ENCODE measurements around the gene LRP3.
"Not testable (repeated sequence)": the region's sequence is repeated elsewhere in the genome, so short reads cannot be mapped to it uniquely, and the experiment has no call there.

LRP3 gene

DNA sequence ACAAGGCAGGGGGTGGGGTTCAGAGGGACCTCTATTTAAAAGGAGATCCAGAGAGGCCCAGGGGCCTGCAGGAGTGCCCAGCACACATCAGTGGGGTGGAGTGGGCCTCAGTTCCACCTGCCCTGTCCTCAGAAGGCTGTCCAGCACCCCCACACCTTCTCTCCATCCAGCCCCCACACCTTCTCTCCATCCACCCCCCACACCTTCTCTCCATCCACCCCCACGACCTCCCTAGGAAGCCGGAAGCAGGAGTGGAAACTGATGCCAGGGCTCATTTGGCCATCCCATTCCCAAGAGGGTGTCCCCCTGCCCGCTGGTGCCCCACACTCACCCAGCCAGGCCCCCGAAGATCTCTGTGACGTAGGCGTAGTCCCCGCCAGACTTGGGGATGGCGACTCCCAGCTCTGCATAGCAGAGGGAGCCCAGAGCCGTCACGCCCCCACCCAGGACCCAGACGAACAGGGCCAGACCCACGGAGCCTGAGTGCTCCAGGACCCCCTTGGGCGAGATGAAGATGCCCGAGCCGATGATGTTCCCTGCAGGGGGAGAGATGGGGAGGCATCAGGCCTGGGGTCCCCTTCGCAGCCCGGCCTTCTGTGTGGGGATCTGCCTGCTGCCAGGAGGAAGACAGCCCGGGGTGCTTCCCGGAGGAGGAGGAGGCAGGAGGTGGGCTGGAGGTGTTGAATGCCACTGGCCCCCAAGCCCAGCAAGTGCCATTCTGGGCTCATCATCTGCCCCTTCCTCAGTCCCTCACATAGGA lies 21.5 kb downstream of the LRP3 start:
- TF ChIP-seq, protein P1, sequence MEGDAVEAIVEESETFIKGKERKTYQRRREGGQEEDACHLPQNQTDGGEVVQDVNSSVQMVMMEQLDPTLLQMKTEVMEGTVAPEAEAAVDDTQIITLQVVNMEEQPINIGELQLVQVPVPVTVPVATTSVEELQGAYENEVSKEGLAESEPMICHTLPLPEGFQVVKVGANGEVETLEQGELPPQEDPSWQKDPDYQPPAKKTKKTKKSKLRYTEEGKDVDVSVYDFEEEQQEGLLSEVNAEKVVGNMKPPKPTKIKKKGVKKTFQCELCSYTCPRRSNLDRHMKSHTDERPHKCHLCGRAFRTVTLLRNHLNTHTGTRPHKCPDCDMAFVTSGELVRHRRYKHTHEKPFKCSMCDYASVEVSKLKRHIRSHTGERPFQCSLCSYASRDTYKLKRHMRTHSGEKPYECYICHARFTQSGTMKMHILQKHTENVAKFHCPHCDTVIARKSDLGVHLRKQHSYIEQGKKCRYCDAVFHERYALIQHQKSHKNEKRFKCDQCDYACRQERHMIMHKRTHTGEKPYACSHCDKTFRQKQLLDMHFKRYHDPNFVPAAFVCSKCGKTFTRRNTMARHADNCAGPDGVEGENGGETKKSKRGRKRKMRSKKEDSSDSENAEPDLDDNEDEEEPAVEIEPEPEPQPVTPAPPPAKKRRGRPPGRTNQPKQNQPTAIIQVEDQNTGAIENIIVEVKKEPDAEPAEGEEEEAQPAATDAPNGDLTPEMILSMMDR (IDR thresholded peaks at IDR 0.05): no peak
- TF ChIP-seq ZFX (IDR thresholded peaks at IDR 0.05; ENCODE audit: borderline replicate concordance): no peak
- no peak overlapping the region for H3K27ac ChIP-seq

DNA sequence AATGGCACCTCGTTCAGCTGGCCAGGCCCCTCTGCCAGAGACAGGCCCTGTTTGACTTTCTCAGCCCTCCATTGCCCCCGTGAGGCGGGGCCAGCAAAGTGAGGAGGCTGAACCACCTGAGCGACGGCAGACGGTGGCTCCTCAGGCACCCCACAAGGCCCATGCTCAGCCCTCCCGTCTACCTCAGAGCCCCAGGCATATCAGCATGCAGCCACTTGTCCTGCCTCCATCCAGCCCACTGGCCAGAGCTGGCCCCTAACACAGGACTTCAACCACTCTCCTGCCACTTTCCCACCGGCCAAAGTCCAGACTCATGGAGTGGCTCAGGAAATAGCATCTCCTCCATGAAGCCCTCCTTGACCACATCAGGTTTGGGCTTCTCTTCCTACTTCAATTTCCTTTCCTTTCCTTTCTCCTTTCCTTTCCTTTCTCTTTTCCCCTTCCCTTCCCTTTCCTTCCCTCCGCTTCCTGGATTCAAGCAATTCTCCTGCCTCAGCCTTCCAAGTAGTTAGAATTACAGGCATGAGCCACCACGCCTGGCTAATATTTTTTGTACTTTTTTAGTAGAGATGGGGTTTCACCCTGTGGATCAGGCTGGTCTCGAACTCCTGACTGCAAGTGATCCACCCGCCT lies 22.2 kb downstream of the LRP3 start:
- TF ChIP-seq, protein P1 (IDR thresholded peaks at IDR 0.05): no peak
- no peak for TF ChIP-seq ZFX (IDR thresholded peaks at IDR 0.05; ENCODE audit: borderline replicate concordance)
- no peak overlapping the region for H3K27ac ChIP-seq

DNA sequence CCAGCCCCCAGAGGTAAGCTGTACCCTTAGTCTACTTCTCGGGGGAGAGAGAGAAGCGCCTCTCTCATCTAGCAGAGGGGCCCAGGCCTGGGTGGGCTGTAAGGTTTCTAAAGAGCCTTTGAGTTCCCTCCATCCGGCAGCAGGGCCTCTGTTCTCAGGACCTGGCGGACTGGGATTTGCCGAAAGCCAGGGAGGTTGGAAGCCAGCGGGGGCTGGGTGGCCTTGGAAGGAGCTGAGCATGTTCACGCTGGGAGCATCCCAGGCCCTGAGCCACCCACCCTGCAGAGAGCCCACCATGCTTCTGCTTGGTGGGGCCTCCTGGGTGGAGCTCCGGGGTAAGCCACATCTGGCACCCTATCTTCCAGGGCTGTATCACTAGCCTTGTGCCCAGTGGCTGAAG lies 23.8 kb downstream of the LRP3 start:
- no peak for TF ChIP-seq ZFX (IDR thresholded peaks at IDR 0.05; ENCODE audit: borderline replicate concordance)
- TF ChIP-seq, protein P1 (IDR thresholded peaks at IDR 0.05): no peak
- H3K27ac ChIP-seq: no peak overlapping the region

DNA sequence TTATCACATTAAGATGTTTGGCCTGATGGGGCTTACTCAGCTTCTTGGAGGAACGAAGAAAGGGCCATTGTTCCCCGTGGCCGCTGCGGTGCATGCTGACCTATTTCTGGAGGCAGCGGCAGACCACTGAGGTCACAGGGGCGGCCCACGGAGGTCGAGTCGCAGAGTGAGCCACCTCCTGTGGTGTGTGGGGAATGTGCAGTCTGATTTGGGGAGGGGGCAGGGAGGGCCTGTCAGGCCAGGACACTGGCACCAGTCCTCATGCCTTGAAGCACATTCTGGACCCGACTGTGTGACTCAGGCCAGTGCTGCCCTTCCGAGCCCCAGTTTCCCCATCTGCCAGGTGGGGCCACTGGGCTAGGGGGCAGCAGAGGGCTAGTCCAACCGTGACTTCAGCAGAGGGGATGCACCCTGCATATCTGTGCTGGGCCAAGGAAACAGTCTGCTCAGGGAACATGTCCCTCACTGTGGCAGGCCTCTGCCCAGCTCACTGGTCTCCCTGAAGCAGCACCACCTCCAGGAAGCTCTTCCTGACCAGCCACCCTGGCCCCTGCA lies 25.2 kb downstream of the LRP3 start:
- H3K27ac ChIP-seq: no peak overlapping the region
- TF ChIP-seq ZFX (IDR thresholded peaks at IDR 0.05; ENCODE audit: borderline replicate concordance): no peak
- TF ChIP-seq, protein P1 (IDR thresholded peaks at IDR 0.05): peak; percentile 46

DNA sequence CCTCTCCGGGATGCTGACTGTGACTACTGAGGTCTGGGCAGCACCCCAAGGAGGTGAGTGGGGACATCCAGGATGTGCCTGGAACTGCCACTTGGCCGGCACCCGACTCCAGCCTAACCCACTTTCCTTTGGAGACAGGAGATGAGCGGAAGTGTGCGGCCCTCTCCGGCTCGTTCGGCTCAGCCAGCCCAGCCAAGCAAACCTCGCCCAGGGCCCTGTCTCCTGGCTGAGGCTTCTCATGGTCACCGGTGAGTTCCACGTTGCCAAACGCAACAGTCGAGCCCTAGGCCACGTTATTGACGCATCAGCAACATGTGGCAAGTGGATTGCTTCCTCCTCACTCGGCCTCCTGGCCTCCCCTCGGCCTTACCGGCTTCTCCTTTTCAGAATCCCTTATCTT lies 26.0 kb downstream of the LRP3 start:
- TF ChIP-seq ZFX (IDR thresholded peaks at IDR 0.05; ENCODE audit: borderline replicate concordance): no peak
- TF ChIP-seq, protein P1 (IDR thresholded peaks at IDR 0.05): no peak

DNA sequence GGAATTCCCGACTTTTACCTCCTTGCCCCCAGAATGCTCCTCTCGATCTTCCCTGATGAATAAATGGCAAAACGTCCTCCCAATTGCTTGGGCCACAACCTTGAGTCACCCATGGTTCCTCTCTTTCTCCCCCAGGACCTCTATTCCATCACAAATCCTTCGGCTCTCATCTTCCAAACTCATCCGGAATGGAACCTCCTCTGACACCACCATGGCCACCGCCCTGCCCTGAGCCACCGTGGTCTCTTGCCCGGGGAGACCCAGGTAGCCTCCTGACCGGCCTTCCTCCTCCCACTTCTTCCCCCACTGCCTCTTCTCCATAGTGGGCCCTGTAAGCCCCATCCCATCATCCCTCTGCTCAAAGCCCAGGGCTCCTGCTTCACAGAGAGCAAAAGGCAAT lies 26.6 kb downstream of the LRP3 start:
- TF ChIP-seq ZFX (IDR thresholded peaks at IDR 0.05; ENCODE audit: borderline replicate concordance): no peak
- TF ChIP-seq, protein P1 (IDR thresholded peaks at IDR 0.05): no peak
- no peak overlapping the region for H3K27ac ChIP-seq

More for the DNA sequence above, 26.0 kb downstream of the LRP3 start:
- no peak overlapping the region for H3K27ac ChIP-seq

DNA sequence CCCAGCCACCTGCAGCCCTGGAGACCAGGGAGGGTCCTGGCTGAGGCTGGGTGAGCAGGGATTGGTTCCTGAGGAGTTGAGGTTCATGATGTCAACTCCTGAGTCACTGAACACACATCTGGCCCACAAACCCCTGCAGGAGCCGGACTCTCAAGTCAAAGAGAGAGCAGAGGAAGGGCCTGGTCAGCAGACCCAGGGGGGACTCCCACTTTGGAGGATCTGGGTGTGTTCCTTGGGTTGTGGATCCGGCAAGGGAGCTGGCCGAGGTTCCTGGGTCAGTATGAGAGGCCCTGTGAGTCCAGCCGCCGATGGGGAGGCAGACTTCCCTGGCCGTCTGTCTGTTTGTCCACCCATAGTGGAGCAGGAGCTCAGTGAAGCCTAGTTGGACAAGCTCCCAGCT lies 27.5 kb downstream of the LRP3 start:
- no peak for TF ChIP-seq ZFX (IDR thresholded peaks at IDR 0.05; ENCODE audit: borderline replicate concordance)
- TF ChIP-seq, protein P1 (IDR thresholded peaks at IDR 0.05): no peak
- no peak overlapping the region for H3K27ac ChIP-seq

DNA sequence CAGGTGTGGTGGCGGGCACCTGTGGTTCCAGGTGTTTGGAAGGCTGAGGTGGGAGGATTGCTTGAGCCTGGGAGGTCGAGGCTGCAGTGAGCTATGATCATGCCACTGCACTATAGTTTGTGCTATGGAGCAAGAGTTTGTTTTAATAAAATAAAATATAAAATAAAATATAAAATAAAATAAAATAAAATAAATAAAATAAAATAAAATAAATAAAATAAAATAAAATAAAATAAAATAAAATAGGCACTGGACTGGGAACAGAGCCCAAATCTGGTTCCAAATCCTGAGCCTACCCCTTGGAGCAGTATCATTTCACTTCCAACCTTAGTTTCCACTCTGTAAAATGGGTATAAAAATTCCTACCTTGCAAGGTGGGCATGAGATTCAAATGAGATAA lies 28.1 kb downstream of the LRP3 start:
- not testable (repeated sequence) for H3K27ac ChIP-seq

All from 22Rv1 (cell line).